ENCODE measurements around the gene ZNF556. TPM values are rescaled to one million over a fixed set of nuclear protein-coding genes. Genes with fewer than 3 reads are reported as not detected.

ZNF556 gene
- polyA plus RNA-seq, 1 of the 3 experiments (the other 2 are of a cell fraction), result 0.46 TPM

GRCh38 chr19:2927032-2927430, 59.9 kb downstream of the ZNF556 start:
- no peak overlapping the region for H3K27ac ChIP-seq (ENCODE audit: low read depth in 2 of 2, low read length in 1 of 2)
- H3K4me2 ChIP-seq, result no peak overlapping the region
- H3K36me3 ChIP-seq (replicated peaks in 1 of 2; ENCODE audit: control insufficient read depth in 1 of 2, insufficient read depth in 2 of 2, low read length in 1 of 2), result no peaks in the 10 kb centered on the region
- H3K79me2 ChIP-seq (ENCODE audit: insufficient read depth), result no peaks in the 10 kb centered on the region
- peaks cover 0 to 2% of the 10 kb centered on the region in 2 experiments; a peak in 1 of 4 replicates for H3K4me1 ChIP-seq (ENCODE audit: control insufficient read depth in 1 of 2, insufficient read depth in 2 of 2, low read depth in 1 of 2, low read length in 1 of 2)
- DNase-seq, result no peak
- WGBS (ENCODE audit: low lambda C conversion rate), result 97% methylated on average over 10 of the region's 18 CpGs
- H3F3A ChIP-seq (replicated peaks; ENCODE audit: insufficient read depth), result no peaks in the 10 kb centered on the region
- H3K4me3 ChIP-seq (ENCODE audit: low read depth in 2 of 2, low read length in 1 of 2), result no peak overlapping the region
- H3K9me2 ChIP-seq, result no peaks in the 10 kb centered on the region
- H3K9me3 ChIP-seq, result no peaks in the 10 kb centered on the region
- no peaks in the 10 kb centered on the region for H4K20me1 ChIP-seq (ENCODE audit: insufficient read depth)
- no peak for TF ChIP-seq EZH2phosphoT487 (IDR thresholded peaks at IDR 0.05; ENCODE audit: borderline replicate concordance, low read depth)
- no peak overlapping the region for H2AFZ ChIP-seq (ENCODE audit: low read depth)
- no peak overlapping the region for H3K9ac ChIP-seq
- CTCF ChIA-PET, result interaction anchor here (0.6 kb wide), 1 partner anchor 545 kb away, joined by 3 read pairs; no protein-coding TSS in a partner anchor
- POLR2A ChIA-PET, result no interaction called here
- H3K27me3 ChIP-seq (ENCODE audit: insufficient read depth), result no peaks in the 10 kb centered on the region

Other genes with a start within 250 kb of the ZNF556 start
- 1.6 and 2.2 TPM in 2 replicates for gene GNG7, start 164.6 kb upstream of the ZNF556 start, polyA plus RNA-seq (2012; rRNA removed)
- gene DIRAS1, start 146.0 kb upstream of the ZNF556 start, polyA plus RNA-seq (2012; rRNA removed), result 9.0 and 9.7 TPM in 2 replicates
- 42.2 and 45.2 TPM in 2 replicates for gene SLC39A3, start 127.3 kb upstream of the ZNF556 start, polyA plus RNA-seq (2012; rRNA removed)
- gene SGTA, start 84.1 kb upstream of the ZNF556 start, polyA plus RNA-seq (2012; rRNA removed), result 60.4 and 78.4 TPM in 2 replicates
- 124 and 138 TPM in 2 replicates for gene THOP1, start 81.8 kb upstream of the ZNF556 start, polyA plus RNA-seq (2012; rRNA removed)
- 1.7 and 2.1 TPM in 2 replicates for gene ZNF554, start 47.5 kb upstream of the ZNF556 start, polyA plus RNA-seq (2012; rRNA removed)
- gene ZNF555, start 25.9 kb upstream of the ZNF556 start, polyA plus RNA-seq (2012; rRNA removed), result 1.4 and 2.2 TPM in 2 replicates
- 2.1 and 3.2 TPM in 2 replicates for gene ZNF57, start 33.6 kb downstream of the ZNF556 start, polyA plus RNA-seq (2012; rRNA removed)
- gene ZNF77, start 77.6 kb downstream of the ZNF556 start, polyA plus RNA-seq (2012; rRNA removed), result 4.4 and 6.6 TPM in 2 replicates
- gene TLE6, start 110.2 kb downstream of the ZNF556 start, polyA plus RNA-seq (2012; rRNA removed), result 2.6 and 3.3 TPM in 2 replicates
- 1.7 and 2.3 TPM in 2 replicates for gene TLE2, start 161.9 kb downstream of the ZNF556 start, polyA plus RNA-seq (2012; rRNA removed)
- 479 and 519 TPM in 2 replicates for gene TLE5, start 195.2 kb downstream of the ZNF556 start, polyA plus RNA-seq (2012; rRNA removed)
- gene GNA11, start 227.0 kb downstream of the ZNF556 start, polyA plus RNA-seq (2012; rRNA removed), result 14.6 and 32.4 TPM in 2 replicates

Measured in SK-N-SH (cell line).